GM21360 (cell line): ENCODE results near the gene MIX23.
A peak's percentile ranks its signal among the peaks of the same experiment; 100 is the strongest.

Experiments used
- ATAC-seq: cut with Tn5 transposase; IDR thresholded peaks from one replicate; pipeline ENCODE4 v1.9.1; 2021; ENCODE audit warnings: mild to moderate bottlenecking, moderate library complexity; ENCODE audit not compliant: unreplicated experiment

The MIX23 gene

GRCh38 chr3:122382888-122383666 is at the start of gene MIX23:
MIX23 (minus strand) TSS chr3:122383231; CDS start chr3:122383224, 7 bp downstream.
- ATAC-seq = peak; percentile 43

GRCh38 chr3:122430371-122430770 is 47.3 kb upstream of the MIX23 start:
- ATAC-seq = no peak

GRCh38 chr3:122427857-122428471 is 44.9 kb upstream of the MIX23 start:
- no peak for ATAC-seq

- ATAC-seq = no peak
Observed at GRCh38 chr3:122421836-122422235, 38.8 kb upstream of the MIX23 start.

- no peak for ATAC-seq
Observed at GRCh38 chr3:122421101-122421500, 38.1 kb upstream of the MIX23 start.

- no peak for ATAC-seq
Observed at GRCh38 chr3:122416966-122417365, 33.9 kb upstream of the MIX23 start.

- peak; percentile 77 for ATAC-seq
Observed at GRCh38 chr3:122415762-122416654, 33.0 kb upstream of the MIX23 start, which contains the start of gene WDR5B. WDR5B (minus strand) TSS chr3:122416062; CDS start chr3:122415528, 534 bp downstream.

- ATAC-seq = peak; percentile 53
Observed at GRCh38 chr3:122415104-122415744, 32.2 kb upstream of the MIX23 start.

- ATAC-seq = no peak
Observed at GRCh38 chr3:122414391-122414790, 31.4 kb upstream of the MIX23 start.

- ATAC-seq = no peak
Observed at GRCh38 chr3:122410639-122411038, 27.6 kb upstream of the MIX23 start.

- ATAC-seq = no peak
Observed at GRCh38 chr3:122410111-122410510, 27.1 kb upstream of the MIX23 start.

GRCh38 chr3:122409446-122409845 is 26.4 kb upstream of the MIX23 start:
- ATAC-seq = no peak

GRCh38 chr3:122407946-122408345 is 24.9 kb upstream of the MIX23 start:
- no peak for ATAC-seq

- ATAC-seq = no peak
Observed at GRCh38 chr3:122406198-122406597, 23.2 kb upstream of the MIX23 start.

GRCh38 chr3:122405015-122405414 is 22.0 kb upstream of the MIX23 start:
- ATAC-seq = no peak

GRCh38 chr3:122403489-122403888 is 20.5 kb upstream of the MIX23 start:
- ATAC-seq = no peak

- ATAC-seq = no peak
Observed at GRCh38 chr3:122398920-122399319, 15.9 kb upstream of the MIX23 start.

- ATAC-seq = no peak
Observed at GRCh38 chr3:122397201-122397600, 14.2 kb upstream of the MIX23 start.

GRCh38 chr3:122396511-122396910 is 13.5 kb upstream of the MIX23 start:
- no peak for ATAC-seq

- no peak for ATAC-seq
Observed at GRCh38 chr3:122395582-122395981, 12.6 kb upstream of the MIX23 start.

GRCh38 chr3:122394173-122394572 is 11.1 kb upstream of the MIX23 start:
- ATAC-seq = no peak
